Activated CD8-positive, alpha-beta memory T cell treated with anti-CD3 and anti-CD28 coated beads, Interleukin-2, amount 50 U/mL, for 1 hour (primary cell): ENCODE measurements around the gene THRA.

ENCODE experiments used
- DNase-seq: peaks from one replicate; pipeline ENCODE4 v3.0.0-alpha.2; 2020; ENCODE audit errors: extremely low read depth

THRA gene, protein sequence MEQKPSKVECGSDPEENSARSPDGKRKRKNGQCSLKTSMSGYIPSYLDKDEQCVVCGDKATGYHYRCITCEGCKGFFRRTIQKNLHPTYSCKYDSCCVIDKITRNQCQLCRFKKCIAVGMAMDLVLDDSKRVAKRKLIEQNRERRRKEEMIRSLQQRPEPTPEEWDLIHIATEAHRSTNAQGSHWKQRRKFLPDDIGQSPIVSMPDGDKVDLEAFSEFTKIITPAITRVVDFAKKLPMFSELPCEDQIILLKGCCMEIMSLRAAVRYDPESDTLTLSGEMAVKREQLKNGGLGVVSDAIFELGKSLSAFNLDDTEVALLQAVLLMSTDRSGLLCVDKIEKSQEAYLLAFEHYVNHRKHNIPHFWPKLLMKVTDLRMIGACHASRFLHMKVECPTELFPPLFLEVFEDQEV

DNA sequence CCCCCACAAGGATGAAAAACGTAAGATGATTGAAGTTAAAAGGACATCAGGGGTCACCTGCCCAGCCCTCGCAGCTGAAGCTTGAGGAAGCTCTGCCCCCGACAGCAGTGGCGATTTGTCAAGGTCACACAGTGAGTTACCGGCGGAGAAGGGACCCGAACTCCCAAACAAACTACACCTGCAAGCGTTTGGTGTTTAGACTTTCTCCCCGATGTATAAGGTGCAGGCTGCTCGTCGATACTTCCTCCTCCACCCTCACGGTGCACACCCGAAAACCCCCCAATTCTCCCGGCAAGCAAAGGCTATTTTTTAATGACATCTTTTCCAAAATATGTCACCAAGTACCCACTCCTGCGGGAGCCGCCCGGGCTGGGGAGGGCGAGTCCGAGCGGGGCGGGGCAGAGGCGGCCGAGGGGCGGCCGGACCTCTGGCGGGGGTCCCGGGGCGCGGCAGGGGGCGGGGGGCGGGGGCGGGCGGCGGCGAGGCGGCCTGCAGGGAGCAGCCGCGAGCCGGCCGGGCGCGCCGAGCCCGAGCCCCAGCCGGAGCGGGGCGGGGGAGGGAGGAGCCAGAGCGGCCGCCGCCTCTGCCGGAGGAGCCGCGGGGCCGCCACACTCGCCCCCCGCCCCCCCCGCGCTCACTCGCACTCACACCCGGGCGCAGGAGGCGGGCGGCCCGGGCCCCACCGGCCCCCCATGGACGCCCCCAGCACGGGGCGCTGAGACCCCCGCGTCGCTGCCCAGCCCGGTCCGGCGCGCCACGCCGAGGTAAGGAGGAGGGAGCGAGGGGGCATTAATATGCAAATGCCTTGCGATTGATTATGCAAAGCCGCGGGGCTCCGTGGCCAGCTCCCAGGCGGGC lies at the start of gene THRA:
Gene THRA (plus strand): TSS at position 637 of the 858 bp plus-strand sequence. CDS start 11,524 bp downstream, outside the sequence.
- no peak for DNase-seq

DNA sequence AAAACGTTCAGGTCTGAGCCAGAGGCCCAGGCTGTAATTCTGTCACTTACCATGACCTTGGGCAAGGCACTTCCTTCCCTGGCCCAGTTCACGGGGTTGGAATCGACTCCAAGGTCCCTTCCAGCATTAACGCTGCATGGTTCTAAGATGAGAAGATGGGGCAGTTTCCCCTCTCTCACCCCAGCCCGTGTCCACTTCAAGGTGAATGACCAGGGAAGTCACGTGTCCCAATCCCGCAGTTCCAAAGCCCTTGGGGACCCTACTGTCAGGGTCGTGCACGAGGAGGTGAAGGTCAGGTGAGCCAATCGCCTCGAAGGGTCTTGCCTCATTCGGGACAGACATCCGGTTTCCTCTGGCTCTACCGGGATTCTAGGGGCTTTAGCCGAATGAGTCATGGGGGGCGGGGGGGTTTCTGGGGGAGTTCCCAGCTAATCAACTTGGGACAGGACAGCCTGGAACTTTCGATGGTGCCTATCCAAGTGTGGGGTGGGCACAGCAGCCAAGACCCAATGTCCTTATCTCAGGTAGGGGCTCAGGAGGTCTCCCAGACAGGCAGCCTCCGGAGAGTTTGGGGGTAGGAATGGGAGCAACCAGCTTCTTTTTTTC lies 48.3 kb upstream of the THRA start:
- no peak for DNase-seq

DNA sequence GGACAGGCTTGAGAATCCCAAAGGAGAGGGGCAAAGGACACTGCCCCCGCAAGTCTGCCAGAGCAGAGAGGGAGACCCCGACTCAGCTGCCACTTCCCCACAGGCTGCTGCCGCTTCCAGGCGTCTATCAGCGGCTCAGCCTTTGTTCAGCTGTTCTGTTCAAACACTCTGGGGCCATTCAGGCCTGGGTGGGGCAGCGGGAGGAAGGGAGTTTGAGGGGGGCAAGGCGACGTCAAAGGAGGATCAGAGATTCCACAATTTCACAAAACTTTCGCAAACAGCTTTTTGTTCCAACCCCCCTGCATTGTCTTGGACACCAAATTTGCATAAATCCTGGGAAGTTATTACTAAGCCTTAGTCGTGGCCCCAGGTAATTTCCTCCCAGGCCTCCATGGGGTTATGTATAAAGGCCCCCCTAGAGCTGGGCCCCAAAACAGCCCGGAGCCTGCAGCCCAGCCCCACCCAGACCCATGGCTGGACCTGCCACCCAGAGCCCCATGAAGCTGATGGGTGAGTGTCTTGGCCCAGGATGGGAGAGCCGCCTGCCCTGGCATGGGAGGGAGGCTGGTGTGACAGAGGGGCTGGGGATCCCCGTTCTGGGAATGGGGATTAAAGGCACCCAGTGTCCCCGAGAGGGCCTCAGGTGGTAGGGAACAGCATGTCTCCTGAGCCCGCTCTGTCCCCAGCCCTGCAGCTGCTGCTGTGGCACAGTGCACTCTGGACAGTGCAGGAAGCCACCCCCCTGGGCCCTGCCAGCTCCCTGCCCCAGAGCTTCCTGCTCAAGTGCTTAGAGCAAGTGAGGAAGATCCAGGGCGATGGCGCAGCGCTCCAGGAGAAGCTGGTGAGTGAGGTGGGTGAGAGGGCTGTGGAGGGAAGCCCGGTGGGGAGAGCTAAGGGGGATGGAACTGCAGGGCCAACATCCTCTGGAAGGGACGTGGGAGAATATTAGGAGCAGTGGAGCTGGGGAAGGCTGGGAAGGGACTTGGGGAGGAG lies 47.5 kb upstream of the THRA start, which contains the start of gene CSF3:
Gene CSF3 (plus strand): TSS at position 436 of the 993 bp plus-strand sequence. CDS start 35 bp downstream, at position 471.
- DNase-seq, result no peak

DNA sequence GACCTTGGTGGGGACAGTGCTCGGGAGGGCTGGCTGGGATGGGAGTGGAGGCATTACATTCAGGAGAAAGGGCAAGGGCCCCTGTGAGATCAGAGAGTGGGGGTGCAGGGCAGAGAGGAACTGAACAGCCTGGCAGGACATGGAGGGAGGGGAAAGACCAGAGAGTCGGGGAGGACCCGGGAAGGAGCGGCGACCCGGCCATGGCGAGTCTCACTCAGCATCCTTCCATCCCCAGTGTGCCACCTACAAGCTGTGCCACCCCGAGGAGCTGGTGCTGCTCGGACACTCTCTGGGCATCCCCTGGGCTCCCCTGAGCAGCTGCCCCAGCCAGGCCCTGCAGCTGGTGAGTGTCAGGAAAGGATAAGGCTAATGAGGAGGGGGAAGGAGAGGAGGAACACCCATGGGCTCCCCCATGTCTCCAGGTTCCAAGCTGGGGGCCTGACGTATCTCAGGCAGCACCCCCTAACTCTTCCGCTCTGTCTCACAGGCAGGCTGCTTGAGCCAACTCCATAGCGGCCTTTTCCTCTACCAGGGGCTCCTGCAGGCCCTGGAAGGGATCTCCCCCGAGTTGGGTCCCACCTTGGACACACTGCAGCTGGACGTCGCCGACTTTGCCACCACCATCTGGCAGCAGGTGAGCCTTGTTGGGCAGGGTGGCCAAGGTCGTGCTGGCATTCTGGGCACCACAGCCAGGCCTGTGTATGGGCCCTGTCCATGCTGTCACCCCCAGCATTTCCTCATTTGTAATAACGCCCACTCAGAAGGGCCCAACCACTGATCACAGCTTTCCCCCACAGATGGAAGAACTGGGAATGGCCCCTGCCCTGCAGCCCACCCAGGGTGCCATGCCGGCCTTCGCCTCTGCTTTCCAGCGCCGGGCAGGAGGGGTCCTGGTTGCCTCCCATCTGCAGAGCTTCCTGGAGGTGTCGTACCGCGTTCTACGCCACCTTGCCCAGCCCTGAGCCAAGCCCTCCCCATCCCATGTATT lies 46.5 kb upstream of the THRA start:
- DNase-seq, result no peak

DNA sequence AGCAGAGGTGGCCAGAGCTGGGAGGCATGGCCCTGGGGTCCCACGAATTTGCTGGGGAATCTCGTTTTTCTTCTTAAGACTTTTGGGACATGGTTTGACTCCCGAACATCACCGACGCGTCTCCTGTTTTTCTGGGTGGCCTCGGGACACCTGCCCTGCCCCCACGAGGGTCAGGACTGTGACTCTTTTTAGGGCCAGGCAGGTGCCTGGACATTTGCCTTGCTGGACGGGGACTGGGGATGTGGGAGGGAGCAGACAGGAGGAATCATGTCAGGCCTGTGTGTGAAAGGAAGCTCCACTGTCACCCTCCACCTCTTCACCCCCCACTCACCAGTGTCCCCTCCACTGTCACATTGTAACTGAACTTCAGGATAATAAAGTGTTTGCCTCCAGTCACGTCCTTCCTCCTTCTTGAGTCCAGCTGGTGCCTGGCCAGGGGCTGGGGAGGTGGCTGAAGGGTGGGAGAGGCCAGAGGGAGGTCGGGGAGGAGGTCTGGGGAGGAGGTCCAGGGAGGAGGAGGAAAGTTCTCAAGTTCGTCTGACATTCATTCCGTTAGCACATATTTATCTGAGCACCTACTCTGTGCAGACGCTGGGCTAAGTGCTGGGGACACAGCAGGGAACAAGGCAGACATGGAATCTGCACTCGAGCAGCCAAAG lies 45.2 kb upstream of the THRA start:
- no peak for DNase-seq

DNA sequence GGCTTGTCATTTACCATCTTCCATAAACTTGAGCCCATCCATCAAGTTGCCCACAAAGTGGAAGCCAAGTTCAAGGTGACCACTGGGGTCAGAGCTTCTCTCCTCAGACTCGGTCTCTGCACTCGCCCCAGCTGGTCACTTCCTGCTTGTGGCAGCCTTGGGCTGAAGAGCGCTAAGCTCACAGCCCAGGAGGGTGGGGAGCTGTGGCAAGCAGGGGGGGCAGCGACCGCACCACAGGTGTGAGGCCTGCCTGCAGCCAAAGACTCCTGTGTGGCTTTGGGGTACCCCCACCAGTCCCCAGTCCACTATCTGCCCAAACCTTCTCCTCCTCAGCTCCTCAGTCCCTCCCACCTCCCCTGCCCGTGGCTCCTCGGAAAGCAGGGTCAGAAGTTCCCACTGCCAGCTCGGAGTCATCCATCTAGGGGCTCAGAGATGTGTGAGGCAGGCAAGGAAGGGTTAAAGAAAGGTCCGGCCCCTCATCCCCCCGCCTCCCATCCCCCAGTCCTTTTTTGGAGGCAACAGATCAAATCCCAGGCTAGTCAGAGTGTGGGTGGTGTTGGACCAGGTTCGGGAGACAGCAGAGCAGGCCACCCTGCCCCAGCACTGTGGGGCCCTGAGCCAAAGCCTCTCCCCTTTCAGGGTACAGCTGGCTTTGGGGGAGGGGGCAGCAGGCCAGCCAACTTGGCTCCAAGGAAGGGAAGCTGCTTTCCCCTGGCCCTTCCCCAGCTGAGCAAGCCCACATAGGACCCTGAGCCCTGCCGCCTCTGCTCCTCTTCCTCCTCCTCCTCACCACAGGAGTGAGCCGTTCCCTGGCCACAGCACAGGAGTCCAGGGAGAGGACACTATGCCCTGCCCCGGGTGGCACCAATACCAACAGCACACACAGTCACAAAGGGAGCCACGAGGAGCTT lies 44.3 kb upstream of the THRA start:
- no peak for DNase-seq

DNA sequence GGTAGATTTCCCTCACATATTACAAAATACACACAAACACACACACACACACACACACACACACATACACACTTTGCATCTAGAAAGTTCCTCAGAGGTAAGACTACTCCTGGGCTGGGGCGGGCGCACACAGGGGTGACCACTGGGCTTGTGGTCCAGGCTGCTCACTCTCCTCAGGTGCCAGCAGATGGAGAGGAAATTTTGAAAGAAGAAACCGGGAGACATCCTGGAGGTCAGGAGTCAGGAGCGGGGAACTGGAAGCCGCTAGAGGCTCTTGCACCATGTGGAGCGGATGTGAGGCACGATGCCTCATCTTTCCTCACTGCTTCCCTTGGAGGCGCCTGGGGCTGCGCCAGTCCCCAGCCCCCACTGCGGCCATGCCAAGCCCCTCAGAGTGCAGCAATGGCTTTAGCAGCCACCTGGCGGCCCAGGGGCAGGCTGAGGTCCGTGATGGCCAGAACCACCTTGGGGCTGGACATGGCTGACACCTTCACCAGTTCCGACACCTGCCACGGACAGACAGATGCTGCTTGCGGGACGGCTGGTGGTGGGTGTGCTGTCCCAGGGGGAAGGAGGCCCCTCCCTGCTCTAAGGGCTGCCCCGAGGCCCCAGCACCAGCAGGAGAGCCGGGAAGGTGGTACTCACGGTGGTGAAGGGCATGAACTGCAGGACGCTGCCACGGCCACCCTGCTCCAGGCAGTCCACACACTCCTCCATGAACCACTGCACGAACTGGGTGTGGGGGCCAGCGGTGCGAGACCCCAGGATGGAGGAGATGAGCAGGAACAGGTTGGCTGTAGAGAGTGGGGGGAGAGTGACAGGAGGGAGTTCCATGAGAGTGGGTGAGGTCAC lies 43.4 kb upstream of the THRA start:
- DNase-seq, result no peak

DNA sequence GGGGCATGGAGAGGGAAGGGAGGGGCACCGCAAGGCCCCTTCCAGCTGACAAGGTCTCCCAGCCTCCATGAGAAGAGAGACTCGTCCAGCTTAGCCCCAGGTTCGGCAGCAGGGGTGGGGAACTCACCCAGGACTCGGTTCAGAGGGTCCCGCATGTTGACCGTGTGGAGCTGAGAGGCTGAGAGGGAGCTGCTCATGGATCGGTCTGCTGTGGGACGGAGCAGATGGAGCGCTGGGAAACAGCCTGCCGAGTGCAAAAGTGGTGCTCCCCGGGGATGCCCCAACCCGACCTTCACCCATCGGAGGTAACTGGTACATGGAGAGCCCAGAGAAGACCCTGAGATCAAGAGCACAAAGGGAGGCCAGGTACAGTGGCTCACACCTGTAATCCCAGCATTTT lies 42.6 kb upstream of the THRA start:
- DNase-seq, result no peak

DNA sequence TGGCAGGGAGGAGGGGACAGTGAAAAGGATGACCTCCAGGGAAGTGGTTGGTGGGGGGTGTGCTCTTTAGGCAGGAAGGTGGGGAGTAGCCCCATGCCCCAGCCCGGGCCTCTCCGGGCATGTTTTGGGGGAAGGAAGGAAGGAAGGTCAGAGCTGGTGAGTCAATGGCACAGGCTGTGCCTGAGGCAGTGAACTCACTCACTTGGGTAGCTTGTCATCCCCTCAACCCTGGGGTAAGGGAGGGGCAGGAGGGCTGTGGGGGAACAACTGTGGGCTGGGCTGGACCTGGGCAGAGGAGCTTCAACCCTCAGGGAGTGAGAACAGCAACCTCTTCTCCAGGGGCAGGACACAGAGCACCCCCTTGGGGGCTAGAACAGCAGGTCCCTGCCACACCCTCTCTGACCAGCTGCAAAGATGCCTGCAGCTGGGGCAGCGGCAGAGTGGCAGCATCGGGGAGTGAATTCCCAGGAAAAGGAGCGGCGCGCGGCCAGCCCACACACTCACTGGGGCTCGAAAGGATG lies 41.3 kb upstream of the THRA start:
- no peak for DNase-seq

DNA sequence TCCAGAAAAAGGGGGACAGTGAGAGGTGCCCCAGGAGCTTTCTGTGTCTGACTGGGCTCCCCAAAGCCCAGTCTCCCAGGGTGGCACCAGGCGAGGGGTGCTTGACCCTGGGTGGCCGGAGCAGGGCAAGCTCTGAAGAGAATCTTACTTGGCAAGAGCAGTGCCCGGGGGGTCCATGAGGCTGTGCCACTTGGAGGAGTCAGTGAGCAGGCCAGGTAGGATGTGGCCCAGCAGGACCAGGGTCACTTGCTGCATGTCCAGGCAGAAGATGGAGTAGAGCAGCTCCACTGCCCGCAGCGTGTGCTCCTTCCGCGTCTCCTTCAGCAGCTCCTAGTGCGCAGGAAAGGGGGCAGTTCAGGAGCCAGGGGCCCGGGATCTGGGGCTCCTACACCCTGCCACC lies 40.3 kb upstream of the THRA start:
- DNase-seq, result no peak

DNA sequence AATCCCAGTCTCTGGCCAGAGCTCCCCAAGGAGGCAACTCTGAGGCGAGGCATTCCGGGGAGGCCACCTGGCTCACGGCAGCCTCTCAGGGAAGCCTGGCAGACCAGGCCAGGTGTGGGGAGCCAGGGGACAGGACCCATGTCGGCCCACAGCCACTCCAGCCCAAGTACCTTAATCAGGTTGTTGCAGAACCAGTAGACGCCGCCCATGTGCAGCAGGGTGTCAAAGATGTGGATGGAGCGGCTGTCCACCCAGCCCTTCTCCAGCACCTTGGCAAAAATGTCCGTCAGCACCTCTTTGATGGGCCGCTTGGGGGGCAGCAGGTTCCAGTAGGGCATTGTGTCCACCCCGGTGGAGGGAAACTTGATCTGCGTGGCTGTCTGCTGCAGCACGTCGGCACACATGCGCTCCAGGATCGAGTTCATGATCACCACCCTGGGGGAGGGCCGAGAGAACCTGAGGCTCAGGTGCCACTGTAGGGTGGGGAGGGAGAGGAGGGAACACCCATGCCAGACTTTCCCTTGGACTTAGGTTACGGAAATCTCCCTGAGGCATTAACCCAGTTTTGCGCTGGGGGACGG lies 39.7 kb upstream of the THRA start:
- DNase-seq, result no peak

DNA sequence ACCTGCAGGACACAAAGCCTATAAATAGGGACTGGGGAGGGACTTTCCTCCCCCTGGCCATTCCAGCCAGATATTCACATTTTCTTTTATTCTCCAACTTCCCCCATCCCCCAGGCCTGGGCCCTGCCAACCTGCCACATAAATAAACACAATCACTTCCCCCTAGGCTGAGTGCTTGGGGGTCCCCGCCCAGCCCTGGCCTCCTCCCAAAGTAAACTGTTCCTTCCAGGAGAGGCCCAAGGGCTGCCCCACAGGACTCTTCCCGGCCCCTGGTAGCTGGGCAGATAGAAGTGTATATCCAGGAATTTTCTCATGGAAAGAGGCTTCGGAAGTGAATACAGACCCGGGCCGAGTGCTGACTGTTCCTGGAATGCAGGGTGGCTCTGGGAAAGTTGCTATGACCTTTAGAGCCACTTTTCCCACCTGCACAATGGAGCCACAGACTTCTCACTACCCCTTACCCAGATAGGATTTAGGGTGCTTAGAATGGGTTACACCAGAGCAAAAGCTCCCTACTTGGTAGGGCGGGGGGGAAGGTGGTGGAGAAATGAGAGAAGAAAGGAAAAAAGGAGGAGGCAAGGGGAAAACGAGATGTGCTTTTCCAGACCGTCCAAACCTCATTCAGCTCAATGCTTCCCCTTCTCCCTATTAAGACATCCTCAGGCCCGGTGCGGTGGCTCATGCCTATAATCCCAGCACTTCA lies 39.0 kb upstream of the THRA start:
- no peak for DNase-seq

DNA sequence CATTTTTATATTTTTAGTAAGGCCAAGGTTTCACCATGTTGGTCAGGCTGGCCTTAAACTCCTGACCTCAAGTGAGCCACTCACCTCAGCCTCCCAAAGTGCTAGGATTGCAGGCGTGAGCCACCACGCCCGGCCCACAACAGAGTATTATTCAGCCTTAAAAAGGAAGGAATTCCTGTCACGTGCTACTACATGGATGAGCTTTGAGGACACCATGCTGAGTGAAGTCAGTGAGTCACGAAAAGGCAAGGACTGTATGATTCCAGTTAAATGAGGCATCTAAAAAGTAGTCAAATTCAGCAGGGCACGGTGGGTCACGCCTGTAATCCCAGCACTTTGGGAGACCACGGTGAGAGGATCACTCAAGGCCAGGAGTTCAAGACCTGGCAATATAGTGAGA lies 37.9 kb upstream of the THRA start:
- DNase-seq, result no peak

DNA sequence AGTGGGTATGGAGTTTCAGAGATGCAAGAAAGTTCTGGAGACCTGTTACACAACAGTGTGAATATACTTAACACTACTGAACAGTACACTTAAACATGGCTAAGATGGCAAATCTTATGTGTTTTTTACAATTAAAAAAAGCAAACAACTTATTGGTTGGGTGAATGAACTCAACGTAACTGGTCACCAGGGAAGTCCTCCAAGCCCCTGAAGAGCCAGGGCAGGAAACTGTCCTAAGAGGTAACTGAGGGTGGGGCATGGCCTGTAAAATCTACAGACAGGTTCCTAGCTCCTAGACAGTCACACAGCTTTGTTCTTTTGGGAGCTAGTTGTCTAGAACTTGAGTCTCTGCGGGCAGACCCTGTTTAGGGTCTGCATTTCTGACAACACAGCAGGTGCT lies 37.2 kb upstream of the THRA start:
- DNase-seq, result no peak

DNA sequence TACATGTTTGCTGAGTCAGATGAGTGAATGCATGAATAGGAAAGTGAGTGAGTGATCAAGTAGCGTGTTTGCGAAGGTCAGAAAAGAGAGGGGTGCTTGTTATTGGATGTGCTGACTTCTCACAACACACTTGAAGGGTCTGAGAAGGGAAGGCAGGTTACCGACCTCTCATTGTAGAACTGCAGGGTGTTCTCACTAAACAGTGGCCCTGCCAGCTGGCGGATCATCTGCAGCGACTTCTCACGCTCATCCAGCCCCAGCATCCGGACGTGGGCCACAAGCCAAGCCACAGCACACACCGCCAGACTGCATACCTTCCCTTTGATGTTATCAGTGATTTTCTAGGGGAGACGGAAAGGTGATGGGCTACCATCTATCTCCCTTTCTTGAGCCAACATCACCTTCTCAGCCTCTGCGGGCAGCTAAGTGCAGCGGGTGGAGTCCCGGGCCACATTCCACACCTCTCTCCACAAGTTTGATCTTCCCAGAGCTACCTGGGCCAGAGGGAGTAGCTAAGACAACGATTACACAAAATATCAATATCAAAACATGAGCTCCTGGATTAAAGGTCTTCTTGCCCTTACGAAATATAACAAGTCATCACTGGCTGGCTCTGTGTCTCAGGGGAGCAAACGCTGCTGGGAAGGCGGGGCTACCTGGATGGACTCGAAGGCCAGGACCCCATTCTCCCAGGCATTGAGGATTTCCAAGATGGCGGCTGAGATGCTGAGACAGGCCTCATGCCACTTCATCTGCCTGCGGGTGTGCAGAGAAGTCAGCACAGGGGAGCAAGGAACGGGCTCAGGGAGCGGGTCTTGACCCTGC lies 36.6 kb upstream of the THRA start:
- DNase-seq, result no peak
